Liver (tissue), 9 donors: ENCODE measurements around the gene ARHGAP12. TPM values are rescaled to one million over a fixed set of nuclear protein-coding genes. Genes with fewer than 3 reads are reported as not detected.

Source experiments
- DNase-seq: peaks from one replicate; pipeline ENCODE4 v3.0.0-alpha.2; 2017; ENCODE audit warnings: low spot score
- H3K27ac ChIP-seq, 2 donors: one replicate each; pipeline ENCODE4 v1.7.0; 2013; ENCODE audit warnings: inconsistent platforms in 2 of 2, low read length in 2 of 2, control low read depth in 1 of 2, low read depth in 1 of 2, mild to moderate bottlenecking in 1 of 2
- H3K27me3 ChIP-seq, 4 donors: one replicate each; pipeline versions ENCODE4 v1.6.1 to v1.7.0; 2013; ENCODE audit warnings: low read length in 3 of 4, inconsistent platforms in 1 of 4, mild to moderate bottlenecking in 1 of 4, moderate library complexity in 1 of 4; ENCODE audit not compliant: control insufficient read depth in 4 of 4, insufficient read depth in 4 of 4
- H3K36me3 ChIP-seq, 4 donors: one replicate each; pipeline versions ENCODE4 v1.6.1 to v1.7.0; 2013; ENCODE audit warnings: low read length in 3 of 4, mild to moderate bottlenecking in 3 of 4, low read depth in 1 of 4, moderate library complexity in 1 of 4; ENCODE audit not compliant: control insufficient read depth in 4 of 4, insufficient read depth in 3 of 4
- H3K4me1 ChIP-seq, 4 donors: one replicate each; pipeline versions ENCODE4 v1.6.1 to v1.7.0; 2013; ENCODE audit warnings: low read length in 3 of 4, mild to moderate bottlenecking in 3 of 4, moderate library complexity in 1 of 4; ENCODE audit not compliant: control insufficient read depth in 4 of 4, insufficient read depth in 4 of 4
- H3K4me3 ChIP-seq, 3 donors: one replicate each; pipeline versions ENCODE4 v1.6.1 to v1.7.0; 2013; ENCODE audit warnings: low read length in 3 of 3, control low read depth in 1 of 3, low read depth in 1 of 3, mild to moderate bottlenecking in 1 of 3
- H3K9ac ChIP-seq, 2 donors: one replicate each; pipeline ENCODE4 v1.7.0; 2013; ENCODE audit warnings: low read length in 2 of 2, mild to moderate bottlenecking in 2 of 2, moderate library complexity in 2 of 2, control low read depth in 1 of 2, low read depth in 1 of 2
- H3K9me3 ChIP-seq, 4 donors: one replicate each; pipeline versions ENCODE4 v1.6.1 to v1.7.0; 2013; ENCODE audit warnings: low read length in 3 of 4; ENCODE audit not compliant: control insufficient read depth in 4 of 4
- EGR1 ChIP-seq, 2 donors: IDR thresholded peaks; 2 replicates each; pipeline ENCODE4 v1.6.1; 2016 to 2018; ENCODE audit warnings: antibody characterized with exemption in 2 of 2, low read depth in 2 of 2
- FOXA1 ChIP-seq: IDR thresholded peaks from 2 replicates; pipeline ENCODE4 v1.6.1; 2016; ENCODE audit warnings: antibody characterized with exemption
- FOXA2 ChIP-seq: IDR thresholded peaks from 2 replicates; pipeline ENCODE4 v1.6.1; 2016; ENCODE audit warnings: antibody characterized with exemption
- GABPA ChIP-seq, 2 donors: IDR thresholded peaks in 1 of 2; conservative IDR thresholded peaks in 1 of 2; 2 replicates each; pipeline ENCODE4 v1.6.1; 2016; ENCODE audit warnings: antibody characterized with exemption in 2 of 2, mild to moderate bottlenecking in 1 of 2, moderate library complexity in 1 of 2
- HNF4A ChIP-seq, 2 donors: conservative IDR thresholded peaks; 2 replicates each; pipeline ENCODE4 v1.6.1; 2016; ENCODE audit warnings: antibody characterized with exemption in 2 of 2, mild to moderate bottlenecking in 2 of 2
- NR2F2 ChIP-seq: IDR thresholded peaks from 2 replicates; pipeline ENCODE4 v1.6.1; 2016; ENCODE audit warnings: antibody characterized with exemption
- REST ChIP-seq: IDR thresholded peaks from 2 replicates; pipeline ENCODE4 v1.6.1; 2016; ENCODE audit warnings: antibody characterized with exemption, mild to moderate bottlenecking
- RXRA ChIP-seq, 2 donors: IDR thresholded peaks; 2 replicates each; pipeline ENCODE4 v1.6.1; 2017 to 2018; ENCODE audit warnings: antibody characterized with exemption in 2 of 2, mild to moderate bottlenecking in 1 of 2
- SP1 ChIP-seq: IDR thresholded peaks from 2 replicates; pipeline ENCODE4 v1.6.1; 2018; ENCODE audit warnings: antibody characterized with exemption, mild to moderate bottlenecking
- ZBTB33 ChIP-seq: IDR thresholded peaks from 2 replicates; pipeline ENCODE4 v1.6.1; 2016; ENCODE audit warnings: antibody characterized with exemption
- WGBS: extraction: QIAGEN DNeasy Blood & Tissue Kit; methylation state at CpG from one replicate; pipeline ENCODE4 v1.1.7; 2013; 5-methylcytosine and 5-hydroxymethylcytosine counted together
- polyA plus RNA-seq, 2 donors: library from polyadenylated mRNA; stranded (reverse) in 1 of 2; unstranded in 1 of 2; fragments of 200-250 nt in 1 of 2; fragments of >200 nt in 1 of 2; fragmentation: Nextera tagmentation in 1 of 2; extraction: Ambion mirVana in 1 of 2; gene quantifications; one replicate each; pipeline versions ENCODE4 v1.2.1 to v1.2.3, GENCODE V29; 2013 to 2015
- total RNA-seq, 2 donors: library from RNA; depleted of rRNA; stranded (reverse); fragments of >200 nt; gene quantifications; one replicate each; pipeline ENCODE4 v1.2.3, GENCODE V29; 2014
- TF ChIP-seq, protein P1 (sequence below): IDR thresholded peaks from 2 replicates; pipeline ENCODE4 v1.6.1; 2016; ENCODE audit warnings: antibody characterized with exemption
- donor health status: healthy.
- donor health status: healthy.
- donor health status: healthy.
- donor health status: healthy.
- donor health status: healthy.

ARHGAP12 gene
- total and polyA plus RNA-seq, 4 donors = 7.0 to 29.1 (median 12.3) TPM

DNA sequence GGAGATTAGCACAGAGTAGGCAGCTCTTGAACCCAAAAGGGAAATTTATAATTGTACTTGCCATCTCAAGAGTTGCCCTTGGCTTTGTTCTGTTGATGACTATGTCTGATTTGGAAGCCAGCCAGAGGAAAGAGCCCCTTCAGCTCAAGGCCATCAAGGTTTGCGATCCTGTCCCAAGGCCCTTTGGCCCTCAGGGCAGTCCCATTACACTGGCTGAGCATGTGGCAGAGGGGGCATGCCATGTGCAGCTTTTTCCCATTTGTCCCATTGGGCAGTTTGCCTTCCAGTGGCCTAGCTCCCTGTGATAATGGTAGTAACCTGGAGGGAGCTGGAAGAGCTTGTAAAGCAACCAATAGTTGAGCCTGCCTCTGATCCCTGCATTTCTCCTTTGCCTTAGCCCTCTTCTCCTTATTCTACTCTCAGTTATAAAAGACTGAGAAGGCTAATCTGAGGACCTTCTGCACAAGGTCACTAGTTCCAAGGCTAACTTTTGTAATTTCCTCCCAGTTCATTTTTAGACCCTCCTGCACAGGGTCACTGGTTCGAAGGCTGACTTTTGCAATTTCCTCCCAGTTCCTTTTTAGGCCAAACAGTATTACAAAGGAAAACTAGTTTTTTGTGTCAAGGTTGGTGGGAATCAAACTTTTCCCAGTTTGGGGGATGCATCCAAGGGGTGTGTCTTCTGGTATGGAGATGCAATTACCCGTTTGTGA, 31.0 kb upstream of the ARHGAP12 start:
- Histone ChIP-seq H3K27ac (no peak overlapping the region), H3K27me3 (no peaks in the 10 kb centered on the region), H3K9ac (no peak overlapping the region), H3K36me3 (no peaks in the 10 kb centered on the region), H3K4me3 (no peak overlapping the region), H3K4me1 (peaks cover 0 to 3% (median 1%) of the 10 kb centered on the region in 4 donors), H3K9me3 (no peaks in the 10 kb centered on the region)
- 46% methylated on average over 3 of the region's 3 CpGs for WGBS
- TF ChIP-seq ZBTB33 (no peak), GABPA (IDR thresholded peaks at IDR 0.05 in 1 of 2, conservative IDR thresholded peaks at IDR 0.05 in 1 of 2) (no peak), NR2F2 (peak; percentile 59), RXRA (IDR thresholded peaks at IDR 0.05) (peak in 1 of 2 donors; percentile 50)
- TF ChIP-seq, protein P1, sequence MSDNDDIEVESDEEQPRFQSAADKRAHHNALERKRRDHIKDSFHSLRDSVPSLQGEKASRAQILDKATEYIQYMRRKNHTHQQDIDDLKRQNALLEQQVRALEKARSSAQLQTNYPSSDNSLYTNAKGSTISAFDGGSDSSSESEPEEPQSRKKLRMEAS = no peak
- no peak for DNase-seq

GRCh38 chr10:31958856-31959255, 30.2 kb upstream of the ARHGAP12 start:
- H3K27ac ChIP-seq = no peak overlapping the region
- DNase-seq = no peak
- WGBS = 88% methylated on average over 2 of the region's 2 CpGs
- TF ChIP-seq FOXA1 (no peak), REST (no peak), FOXA2 (no peak), EGR1 (IDR thresholded peaks at IDR 0.05; ENCODE audit: low read depth in 2 of 2) (no peak), NR2F2 (no peak)
- H3K4me3 ChIP-seq = no peak overlapping the region
- H3K36me3 ChIP-seq = no peaks in the 10 kb centered on the region
- no peak overlapping the region for H3K9ac ChIP-seq
- H3K4me1 ChIP-seq = peaks cover 0 to 3% (median 1%) of the 10 kb centered on the region in 4 donors
- H3K9me3 ChIP-seq = no peaks in the 10 kb centered on the region
- H3K27me3 ChIP-seq = no peaks in the 10 kb centered on the region

GRCh38 chr10:31956200-31956946, 27.7 kb upstream of the ARHGAP12 start:
- WGBS = 88% methylated on average over 5 of the region's 5 CpGs
- no peaks in the 10 kb centered on the region for H3K27me3 ChIP-seq
- H3K27ac ChIP-seq = no peak overlapping the region
- TF ChIP-seq HNF4A (conservative IDR thresholded peaks at IDR 0.05) = no peak
- no peak for TF ChIP-seq FOXA2
- no peak for TF ChIP-seq SP1
- H3K36me3 ChIP-seq = no peaks in the 10 kb centered on the region
- H3K9me3 ChIP-seq = no peaks in the 10 kb centered on the region
- H3K4me1 ChIP-seq = peaks cover 0 to 3% (median 1%) of the 10 kb centered on the region in 4 donors
- no peak overlapping the region for H3K9ac ChIP-seq
- no peak for DNase-seq
- no peak overlapping the region for H3K4me3 ChIP-seq
